OCI-LY1 (cell line): ENCODE data around the gene GLIPR1L2.
"Not testable (repeated sequence)": the region's sequence is repeated elsewhere in the genome, so short reads cannot be mapped to it uniquely, and the experiment has no call there.

Source experiments
- H2AFZ ChIP-seq: fragments of 200-600 bp; sonication (generic), shearing (Covaris generic); 2 replicates; pipeline ENCODE4 v1.6.0; 2014; ENCODE audit warnings: antibody characterized with exemption, mild to moderate bottlenecking, low read length
- H3F3A ChIP-seq: fragments of 200-600 bp; sonication (generic), shearing (Covaris generic); 2 replicates; pipeline ENCODE4 v1.6.0; 2014; ENCODE audit warnings: mild to moderate bottlenecking, antibody characterized with exemption, low read length, moderate library complexity; ENCODE audit not compliant: insufficient read depth
- H3K27ac ChIP-seq: fragments of 200-600 bp; sonication (generic); 2 replicates; pipeline ENCODE4 v1.5.1; 2014; ENCODE audit warnings: low read length, mixed run types, mild to moderate bottlenecking, low read depth; ENCODE audit not compliant: poor library complexity, severe bottlenecking
- H3K27me3 ChIP-seq: fragments of 200-600 bp; sonication (generic); 2 replicates; pipeline ENCODE4 v1.6.0; 2014; ENCODE audit warnings: antibody characterized with exemption, mild to moderate bottlenecking, low read length, moderate library complexity; ENCODE audit not compliant: insufficient read depth
- H3K36me3 ChIP-seq: fragments of 200-600 bp; sonication (generic); 2 replicates; pipeline ENCODE4 v1.6.1; 2014; ENCODE audit warnings: mild to moderate bottlenecking, antibody characterized with exemption, low read length, moderate library complexity, mixed read lengths; ENCODE audit not compliant: insufficient read depth
- H3K4me1 ChIP-seq: fragments of 200-600 bp; sonication (generic); 2 replicates; pipeline ENCODE4 v1.5.1; 2014; ENCODE audit warnings: mild to moderate bottlenecking, low read length, moderate library complexity; ENCODE audit not compliant: insufficient read depth, severe bottlenecking
- H3K4me2 ChIP-seq: fragments of 200-600 bp; sonication (generic), shearing (Covaris generic); 2 replicates; pipeline ENCODE4 v1.6.1; 2014; ENCODE audit warnings: low read length
- H3K4me3 ChIP-seq: fragments of 200-600 bp; sonication (generic); 2 replicates; pipeline ENCODE4 v1.5.1; 2014; ENCODE audit warnings: low read length, low read depth, mild to moderate bottlenecking, mixed read lengths; ENCODE audit not compliant: poor library complexity, severe bottlenecking
- H3K79me2 ChIP-seq: fragments of 200-600 bp; shearing (Covaris generic); 2 replicates; pipeline ENCODE4 v1.6.1; 2016; ENCODE audit warnings: mixed run types, low read length, mixed read lengths; ENCODE audit not compliant: insufficient read depth
- H3K9ac ChIP-seq: fragments of 200-600 bp; sonication (generic), shearing (Covaris generic); 2 replicates; pipeline ENCODE4 v1.6.1; 2014; ENCODE audit warnings: mild to moderate bottlenecking, low read length, mixed read lengths
- H3K9me2 ChIP-seq: fragments of 200-600 bp; sonication (generic), shearing (Covaris generic); 2 replicates; pipeline ENCODE4 v1.6.1; 2014; ENCODE audit warnings: low read depth, mild to moderate bottlenecking, low read length, mixed read lengths
- H3K9me3 ChIP-seq: fragments of 200-600 bp; shearing (Covaris generic); 2 replicates; pipeline ENCODE4 v1.6.1; 2014; ENCODE audit warnings: low read length, mixed read lengths
- H4K20me1 ChIP-seq: fragments of 200-600 bp; sonication (generic), shearing (Covaris generic); 2 replicates; pipeline ENCODE4 v1.6.0; 2016; ENCODE audit warnings: mild to moderate bottlenecking, low read length; ENCODE audit not compliant: insufficient read depth
- EZH2 ChIP-seq: fragments of 200-600 bp; sonication (generic), shearing (Covaris generic); IDR thresholded peaks from 2 replicates; pipeline ENCODE4 v1.8.0; 2017; ENCODE audit warnings: borderline replicate concordance, mixed run types, mild to moderate bottlenecking, antibody characterized with exemption, low read length, moderate library complexity, mixed read lengths
- TF ChIP-seq, protein P1 (sequence below): fragments of 200-600 bp; sonication (generic), shearing (Covaris generic); IDR thresholded peaks from 2 replicates; pipeline ENCODE4 v1.5.1; 2017; ENCODE audit warnings: mild to moderate bottlenecking, antibody characterized with exemption, low read length, moderate library complexity, mixed read lengths

GLIPR1L2 gene

DNA sequence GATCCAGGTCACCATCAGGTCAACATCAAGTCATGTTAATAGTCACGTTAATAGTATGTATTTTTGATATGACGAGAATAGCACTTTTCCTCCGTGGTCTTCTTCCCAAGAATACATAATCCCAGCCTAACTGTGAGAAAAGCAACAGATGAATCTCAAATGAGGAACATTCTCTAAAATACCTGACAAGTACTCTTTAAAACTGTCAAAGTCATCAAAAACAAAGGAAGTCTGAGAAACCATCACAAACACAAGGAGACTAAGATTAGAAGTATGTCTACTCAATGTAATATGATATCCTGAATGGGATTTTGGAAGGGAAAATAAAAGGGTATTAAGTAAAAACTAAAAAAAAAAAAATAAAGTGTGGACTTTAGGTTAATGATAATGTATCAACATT lies 52.8 kb downstream of the GLIPR1L2 start:
- no peak for TF ChIP-seq EZH2
- TF ChIP-seq, protein P1, sequence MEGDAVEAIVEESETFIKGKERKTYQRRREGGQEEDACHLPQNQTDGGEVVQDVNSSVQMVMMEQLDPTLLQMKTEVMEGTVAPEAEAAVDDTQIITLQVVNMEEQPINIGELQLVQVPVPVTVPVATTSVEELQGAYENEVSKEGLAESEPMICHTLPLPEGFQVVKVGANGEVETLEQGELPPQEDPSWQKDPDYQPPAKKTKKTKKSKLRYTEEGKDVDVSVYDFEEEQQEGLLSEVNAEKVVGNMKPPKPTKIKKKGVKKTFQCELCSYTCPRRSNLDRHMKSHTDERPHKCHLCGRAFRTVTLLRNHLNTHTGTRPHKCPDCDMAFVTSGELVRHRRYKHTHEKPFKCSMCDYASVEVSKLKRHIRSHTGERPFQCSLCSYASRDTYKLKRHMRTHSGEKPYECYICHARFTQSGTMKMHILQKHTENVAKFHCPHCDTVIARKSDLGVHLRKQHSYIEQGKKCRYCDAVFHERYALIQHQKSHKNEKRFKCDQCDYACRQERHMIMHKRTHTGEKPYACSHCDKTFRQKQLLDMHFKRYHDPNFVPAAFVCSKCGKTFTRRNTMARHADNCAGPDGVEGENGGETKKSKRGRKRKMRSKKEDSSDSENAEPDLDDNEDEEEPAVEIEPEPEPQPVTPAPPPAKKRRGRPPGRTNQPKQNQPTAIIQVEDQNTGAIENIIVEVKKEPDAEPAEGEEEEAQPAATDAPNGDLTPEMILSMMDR = no peak
- no peaks in the 10 kb centered on the region for H3K36me3 ChIP-seq
- no peak overlapping the region for H3K27ac ChIP-seq

DNA sequence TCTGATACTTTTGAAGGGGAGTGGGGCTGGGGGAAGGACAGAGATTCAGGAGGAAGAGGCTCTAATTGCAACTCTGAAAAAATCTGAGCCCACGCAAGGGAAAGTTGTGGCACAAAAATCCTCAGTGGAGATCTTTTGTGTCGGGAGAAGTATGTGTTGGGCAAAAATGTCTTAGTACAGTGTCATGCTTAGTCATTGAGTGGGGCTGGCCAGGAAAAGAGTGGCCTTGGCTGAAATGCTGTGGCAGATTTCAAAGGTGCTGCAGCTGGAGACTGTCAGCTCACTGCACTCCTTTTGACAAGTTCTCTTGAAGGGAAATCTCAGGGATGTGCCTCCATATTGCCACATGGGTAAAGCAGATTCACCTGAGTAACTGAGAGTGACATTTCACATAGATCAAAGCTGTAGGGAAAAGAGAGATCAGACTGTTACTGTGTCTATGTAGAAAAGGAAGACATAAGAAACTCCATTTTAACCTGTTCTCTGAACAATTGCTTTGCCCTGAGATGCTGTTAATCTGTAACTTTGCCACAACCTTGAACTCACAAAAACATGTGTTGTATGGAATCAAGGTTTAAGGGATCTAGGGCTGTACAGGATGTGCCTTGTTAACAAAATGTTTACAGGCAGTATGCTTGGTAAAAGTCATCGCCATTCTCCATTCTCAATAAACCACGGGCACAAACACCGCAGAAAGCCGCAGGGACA lies 53.7 kb downstream of the GLIPR1L2 start:
- no peak for TF ChIP-seq EZH2
- TF ChIP-seq, protein P1 = no peak
- no peaks in the 10 kb centered on the region for H3F3A ChIP-seq
- H3K4me2 ChIP-seq = no peak overlapping the region
- no peaks in the 10 kb centered on the region for H3K9me3 ChIP-seq
- no peaks in the 10 kb centered on the region for H3K27me3 ChIP-seq
- no peak overlapping the region for H2AFZ ChIP-seq
- H3K4me1 ChIP-seq = no peaks in the 10 kb centered on the region
- H3K36me3 ChIP-seq = no peaks in the 10 kb centered on the region
- H3K4me3 ChIP-seq = no peak overlapping the region
- no peaks in the 10 kb centered on the region for H3K9me2 ChIP-seq
- no peak overlapping the region for H3K27ac ChIP-seq
- H4K20me1 ChIP-seq = no peaks in the 10 kb centered on the region
- H3K79me2 ChIP-seq = no peaks in the 10 kb centered on the region
- H3K9ac ChIP-seq = no peak overlapping the region

More for the DNA sequence above, 52.8 kb downstream of the GLIPR1L2 start:
- no peak overlapping the region for H3K4me3 ChIP-seq
- no peaks in the 10 kb centered on the region for H4K20me1 ChIP-seq
- no peaks in the 10 kb centered on the region for H3K4me1 ChIP-seq
- no peak overlapping the region for H2AFZ ChIP-seq
- no peaks in the 10 kb centered on the region for H3K27me3 ChIP-seq
- no peak overlapping the region for H3K4me2 ChIP-seq
- no peaks in the 10 kb centered on the region for H3K9me2 ChIP-seq
- no peaks in the 10 kb centered on the region for H3K79me2 ChIP-seq
- H3K9ac ChIP-seq = no peak overlapping the region
- H3K9me3 ChIP-seq = no peaks in the 10 kb centered on the region
- H3F3A ChIP-seq = no peaks in the 10 kb centered on the region

DNA sequence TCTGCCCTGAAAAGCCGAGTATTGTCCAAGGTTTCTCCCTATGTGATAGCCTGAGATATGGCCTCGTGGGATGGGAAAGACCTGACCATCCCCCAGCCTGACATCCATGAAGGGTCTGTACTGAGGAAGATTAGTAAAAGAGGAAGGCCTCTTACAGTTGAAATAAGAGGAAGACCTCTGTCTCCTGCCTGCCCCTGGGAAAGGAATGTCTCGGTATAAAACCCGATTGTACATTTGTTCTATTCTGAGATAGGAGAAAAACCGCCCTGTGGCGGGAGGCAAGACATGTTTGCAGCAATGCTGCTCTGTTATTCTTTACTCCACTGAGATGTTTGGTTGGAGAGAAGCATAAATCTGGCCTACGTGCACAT lies 54.2 kb downstream of the GLIPR1L2 start:
- H3K4me2 ChIP-seq = not testable (repeated sequence)

DNA sequence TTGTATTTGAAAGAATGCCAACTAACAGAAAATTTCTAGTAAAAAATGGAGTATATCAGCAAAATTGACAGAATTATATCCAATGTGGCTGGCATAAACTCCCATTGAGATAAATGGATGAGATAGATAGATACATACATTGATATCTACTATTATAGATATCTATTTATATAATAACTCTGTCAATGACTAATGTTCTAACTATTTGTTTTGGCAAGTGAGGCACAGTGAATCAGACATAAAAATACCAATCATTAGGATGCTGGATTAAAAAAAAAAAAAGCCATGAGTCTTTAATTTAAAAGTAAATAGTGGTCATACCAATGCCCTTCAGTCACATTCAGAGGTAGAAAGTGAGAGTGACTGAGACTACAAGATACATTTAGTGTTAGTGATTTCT lies 56.0 kb downstream of the GLIPR1L2 start:
- Histone ChIP-seq H3K4me2 (no peak overlapping the region), H3K27me3 (no peaks in the 10 kb centered on the region), H3K9me2 (no peaks in the 10 kb centered on the region), H3K4me3 (no peak overlapping the region), H3K9me3 (no peaks in the 10 kb centered on the region), H3K4me1 (no peaks in the 10 kb centered on the region), H2AFZ (no peak overlapping the region), H3K79me2 (no peaks in the 10 kb centered on the region), H3K9ac (no peak overlapping the region), H3F3A (no peaks in the 10 kb centered on the region), H3K36me3 (no peaks in the 10 kb centered on the region), H4K20me1 (no peaks in the 10 kb centered on the region), H3K27ac (no peak overlapping the region)
- no peak for TF ChIP-seq EZH2
- TF ChIP-seq, protein P1 = no peak

More for the DNA sequence above, 54.2 kb downstream of the GLIPR1L2 start:
- not testable (repeated sequence) for H3K9me3 ChIP-seq, H3F3A ChIP-seq, H3K27ac ChIP-seq, H4K20me1 ChIP-seq, H3K27me3 ChIP-seq, H3K79me2 ChIP-seq, H3K36me3 ChIP-seq, H3K4me1 ChIP-seq, H3K4me3 ChIP-seq, H2AFZ ChIP-seq, H3K9ac ChIP-seq, H3K9me2 ChIP-seq
